Sigmoid colon (tissue), 4 donors: ENCODE data around the gene HRC.

Experiments
- CTCF ChIP-seq, 4 experiments: fragments of 450-650 bp in 3 of 4; fragments of 200-600 bp in 1 of 4; IDR thresholded peaks; one replicate each; pipeline ENCODE4 v1.5.1; 2016 to 2019; ENCODE audit warnings: antibody characterized with exemption in 4 of 4, mild to moderate bottlenecking in 3 of 4, moderate library complexity in 2 of 4
- EP300 ChIP-seq, 4 donors: sonication (generic); formaldehyde crosslinking; IDR thresholded peaks; one replicate each; pipeline ENCODE4 v1.6.1; 2017; ENCODE audit warnings: antibody characterized with exemption in 4 of 4
- POLR2A ChIP-seq, 2 donors: fragments of 450-650 bp; IDR thresholded peaks; one replicate each; pipeline ENCODE4 v1.6.1; 2016; ENCODE audit warnings: antibody characterized with exemption in 2 of 2, mild to moderate bottlenecking in 2 of 2, moderate library complexity in 2 of 2
- POLR2AphosphoS5 ChIP-seq, 4 donors: sonication (generic); formaldehyde crosslinking; IDR thresholded peaks; one replicate each; pipeline ENCODE4 v1.6.1; 2017; ENCODE audit warnings: antibody characterized with exemption in 4 of 4

- TF ChIP-seq POLR2A (IDR thresholded peaks at IDR 0.05): no peak
- no peak for TF ChIP-seq CTCF (IDR thresholded peaks at IDR 0.05)
- no peak for TF ChIP-seq EP300 (IDR thresholded peaks at IDR 0.05)
- TF ChIP-seq POLR2AphosphoS5 (IDR thresholded peaks at IDR 0.05): peak in 1 of 4 donors; percentile 10
Measured at GRCh38 chr19:49136771-49137171, 18.4 kb downstream of the HRC start.
